ENCODE data around the gene ELK3. TPM values are rescaled to one million over a fixed set of nuclear protein-coding genes. Genes with fewer than 3 reads are reported as not detected.

Gene ELK3
- total RNA-seq, 3 donors from 2014 or later (not counting 1 experiment from before 2014, with no cell fraction given) = 17.8 to 28.8 (median 20.9) TPM

DNA sequence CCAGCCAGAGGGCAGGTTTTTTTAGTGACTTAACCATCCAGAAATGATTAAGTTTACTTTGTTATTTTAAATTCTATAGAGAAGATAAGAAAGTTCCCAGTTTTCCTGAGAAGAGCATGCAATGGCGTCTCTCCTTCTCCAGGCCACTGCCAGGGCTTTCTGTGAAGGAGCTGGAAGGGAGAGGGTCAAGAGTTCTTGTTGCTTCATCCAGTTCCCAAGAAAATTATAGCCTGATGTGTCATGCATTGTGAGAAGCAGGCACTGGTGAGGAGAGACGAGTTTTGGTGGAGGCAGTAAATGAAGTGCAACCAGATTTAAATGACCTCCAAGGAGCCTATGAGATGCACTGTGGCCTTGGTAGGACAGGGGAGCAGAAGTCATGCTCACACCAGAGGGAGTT lies 14.2 kb downstream of the ELK3 start:
- Mint-ChIP-seq H3K27ac (no peak overlapping the region), H3K4me3 (peak overlapping the region; percentile 1), H3K27me3 (ENCODE audit: low read depth in 2 of 2) (peaks cover 0 to 7% of the 10 kb centered on the region in 2 donors), H3K36me3 (no peaks in the 10 kb centered on the region), H3K9me3 (no peaks in the 10 kb centered on the region), H3K4me1 (peaks cover 53 to 59% of the 10 kb centered on the region in 2 donors)
- no peak for DNase-seq
- peaks cover 44% of the 10 kb centered on the region for H3K4me1 ChIP-seq (ENCODE audit: control insufficient read depth, insufficient read depth, low read length)
- intact Hi-C loops (cut with micrococcal nuclease) = no loop called here
- H3K27ac ChIP-seq (ENCODE audit: low read length) = no peak overlapping the region
- no peaks in the 10 kb centered on the region for H3K9me3 ChIP-seq (ENCODE audit: control insufficient read depth, insufficient read depth, low read length)
- no peaks in the 10 kb centered on the region for H3K27me3 ChIP-seq (ENCODE audit: control insufficient read depth, insufficient read depth, low read length)
- no peak overlapping the region for H3K4me3 ChIP-seq (ENCODE audit: low read length)
- TF ChIP-seq, protein P1, sequence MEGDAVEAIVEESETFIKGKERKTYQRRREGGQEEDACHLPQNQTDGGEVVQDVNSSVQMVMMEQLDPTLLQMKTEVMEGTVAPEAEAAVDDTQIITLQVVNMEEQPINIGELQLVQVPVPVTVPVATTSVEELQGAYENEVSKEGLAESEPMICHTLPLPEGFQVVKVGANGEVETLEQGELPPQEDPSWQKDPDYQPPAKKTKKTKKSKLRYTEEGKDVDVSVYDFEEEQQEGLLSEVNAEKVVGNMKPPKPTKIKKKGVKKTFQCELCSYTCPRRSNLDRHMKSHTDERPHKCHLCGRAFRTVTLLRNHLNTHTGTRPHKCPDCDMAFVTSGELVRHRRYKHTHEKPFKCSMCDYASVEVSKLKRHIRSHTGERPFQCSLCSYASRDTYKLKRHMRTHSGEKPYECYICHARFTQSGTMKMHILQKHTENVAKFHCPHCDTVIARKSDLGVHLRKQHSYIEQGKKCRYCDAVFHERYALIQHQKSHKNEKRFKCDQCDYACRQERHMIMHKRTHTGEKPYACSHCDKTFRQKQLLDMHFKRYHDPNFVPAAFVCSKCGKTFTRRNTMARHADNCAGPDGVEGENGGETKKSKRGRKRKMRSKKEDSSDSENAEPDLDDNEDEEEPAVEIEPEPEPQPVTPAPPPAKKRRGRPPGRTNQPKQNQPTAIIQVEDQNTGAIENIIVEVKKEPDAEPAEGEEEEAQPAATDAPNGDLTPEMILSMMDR (IDR thresholded peaks at IDR 0.05) = no peak
- no peaks in the 10 kb centered on the region for H3K36me3 ChIP-seq (ENCODE audit: control insufficient read depth, insufficient read depth, low read length)
- no peak for ATAC-seq
- 80% methylated on average over 2 of the region's 2 CpGs for WGBS (ENCODE audit: insufficient coverage)

DNA sequence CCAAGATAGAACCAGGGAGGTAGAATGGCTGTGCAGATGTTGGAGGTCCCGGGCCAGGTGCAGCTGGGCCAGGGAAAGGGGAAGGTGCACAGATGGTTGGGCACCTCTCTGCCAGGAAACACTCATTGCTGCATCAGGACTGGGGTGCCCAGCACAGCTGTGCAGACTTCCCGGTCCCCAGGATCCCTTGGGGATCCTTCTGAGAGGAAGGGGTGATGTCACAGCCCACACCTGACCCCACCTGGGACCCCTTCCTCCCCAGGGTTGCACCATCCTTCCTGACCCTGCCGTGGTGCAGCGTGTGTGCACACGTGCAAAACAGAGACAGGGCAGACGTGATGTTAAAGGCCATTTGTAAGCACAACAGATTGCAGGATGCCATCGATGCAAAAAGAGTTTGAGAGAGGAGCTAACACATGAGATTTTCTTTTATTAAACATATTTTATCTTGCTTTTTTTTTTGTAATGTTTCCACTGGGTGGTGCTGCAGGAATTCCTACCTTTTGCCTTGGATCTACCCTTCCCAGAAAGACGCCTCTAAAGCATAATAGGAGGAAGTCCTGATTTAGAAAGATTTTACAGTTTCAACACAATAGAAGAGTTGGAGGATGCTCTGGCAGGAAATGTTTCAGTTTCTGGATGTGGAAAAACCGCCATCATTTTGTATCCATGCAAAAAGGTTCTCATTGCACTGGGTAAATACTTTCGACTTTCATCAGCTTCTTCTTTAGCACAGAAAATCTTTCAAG lies 14.8 kb downstream of the ELK3 start:
- Histone ChIP-seq H3K36me3 (ENCODE audit: control insufficient read depth, insufficient read depth, low read length) (no peaks in the 10 kb centered on the region), H3K4me1 (ENCODE audit: control insufficient read depth, insufficient read depth, low read length) (peaks cover 45% of the 10 kb centered on the region), H3K27me3 (ENCODE audit: control insufficient read depth, insufficient read depth, low read length) (no peaks in the 10 kb centered on the region), H3K9me3 (ENCODE audit: control insufficient read depth, insufficient read depth, low read length) (no peaks in the 10 kb centered on the region), H3K27ac (ENCODE audit: low read length) (no peak overlapping the region), H3K4me3 (ENCODE audit: low read length) (no peak overlapping the region)
- 29% methylated on average over 8 of the region's 10 CpGs for WGBS (ENCODE audit: insufficient coverage)
- ATAC-seq (no peak), DNase-seq (no peak)
- Mint-ChIP-seq H3K9me3 (no peaks in the 10 kb centered on the region), H3K27me3 (ENCODE audit: low read depth in 2 of 2) (peaks cover 0 to 7% of the 10 kb centered on the region in 2 donors), H3K4me3 (no peak overlapping the region), H3K4me1 (peaks cover 53 to 64% of the 10 kb centered on the region in 2 donors), H3K27ac (no peak overlapping the region), H3K36me3 (no peaks in the 10 kb centered on the region)
- intact Hi-C loops (cut with micrococcal nuclease) = no loop called here
- TF ChIP-seq, protein P1 (IDR thresholded peaks at IDR 0.05) = no peak

- 47% methylated on average over 19 of the region's 19 CpGs for WGBS (ENCODE audit: insufficient coverage)
- intact Hi-C loops (cut with micrococcal nuclease) = loop anchor here (10.0 kb wide), 1 partner anchor 86 kb away; no protein-coding TSS in a partner anchor
- no peak overlapping the region for H3K27ac ChIP-seq (ENCODE audit: low read length)
- peaks cover 50 to 64% of the 10 kb centered on the region in 2 donors for H3K4me1 Mint-ChIP-seq
- ATAC-seq (no peak), DNase-seq (peak in 1 of 2 donors; percentile 60)
- TF ChIP-seq, protein P1 (IDR thresholded peaks at IDR 0.05) = no peak
- no peak overlapping the region for H3K4me3 ChIP-seq (ENCODE audit: low read length)
- no peaks in the 10 kb centered on the region for H3K27me3 ChIP-seq (ENCODE audit: control insufficient read depth, insufficient read depth, low read length)
- no peaks in the 10 kb centered on the region for H3K27me3 Mint-ChIP-seq (ENCODE audit: low read depth in 2 of 2)
- H3K36me3 ChIP-seq (ENCODE audit: control insufficient read depth, insufficient read depth, low read length) = no peaks in the 10 kb centered on the region
- H3K9me3 Mint-ChIP-seq = no peaks in the 10 kb centered on the region
- no peaks in the 10 kb centered on the region for H3K36me3 Mint-ChIP-seq
- peaks cover 50% of the 10 kb centered on the region for H3K4me1 ChIP-seq (ENCODE audit: control insufficient read depth, insufficient read depth, low read length)
- H3K9me3 ChIP-seq (ENCODE audit: control insufficient read depth, insufficient read depth, low read length) = no peaks in the 10 kb centered on the region
- H3K27ac Mint-ChIP-seq = peak overlapping the region in 1 of 2 donors; percentile 53
- no peak overlapping the region for H3K4me3 Mint-ChIP-seq
Measured at GRCh38 chr12:96210376-96211055, 16.3 kb downstream of the ELK3 start.

All from natural killer cell (primary cell).